GM12892 (cell line): ENCODE results near the gene TRIM23. TPM values are rescaled to one million over a fixed set of nuclear protein-coding genes. Genes with fewer than 3 reads are reported as not detected.
A peak's percentile ranks its signal among the peaks of the same experiment; 100 is the strongest.

ENCODE experiments used
- DNase-seq: peaks from one replicate; pipeline ENCODE4 v3.0.0; 2011; ENCODE audit not compliant: insufficient read length
- FAIRE-seq: peaks from 2 replicates; lab custom pipeline; 2011; peaks lifted over from hg19 to GRCh38; lab: Jason Lieb, UNC
- POLR2A ChIP-seq: IDR thresholded peaks from 2 replicates; pipeline ENCODE4 v1.6.1; 2011; ENCODE audit warnings: low read depth, low read length, control low read depth
- POLR2AphosphoS5 ChIP-seq: IDR thresholded peaks from 2 replicates; pipeline ENCODE4 v1.6.1; 2011; ENCODE audit warnings: low read depth, low read length, control low read depth
- TAF1 ChIP-seq: IDR thresholded peaks from 2 replicates; pipeline ENCODE4 v1.6.1; 2011; ENCODE audit warnings: low read depth, mild to moderate bottlenecking, control low read depth, low read length, borderline replicate concordance
- polyA plus RNA-seq: library from polyadenylated mRNA; unstranded; fragments of >200 nt; gene quantifications from one replicate; pipeline ENCODE4 v1.2.1, GENCODE V29; 2012; ENCODE audit warnings: missing spikeins, inconsistent platforms; ENCODE audit not compliant: missing spikeins

TRIM23 gene
- 3.0 TPM for polyA plus RNA-seq

GRCh38 chr5:65624025-65624570 lies at the start of gene TRIM23:
Gene TRIM23, minus strand, starts transcription at chr5:65624333. Its CDS starts 59 bp downstream, at chr5:65624274.
- peak; percentile 66 for DNase-seq
- TF ChIP-seq POLR2AphosphoS5, result no peak
- TF ChIP-seq POLR2A, result peak; percentile 55; the same call in 1 of the 2 replicates
- peak; percentile 48; the same call in 1 of the 2 replicates for TF ChIP-seq TAF1
- FAIRE-seq, result peak; percentile 89

GRCh38 chr5:65672796-65673195 lies 48.7 kb upstream of the TRIM23 start:
- no peak for DNase-seq
- no peak for FAIRE-seq
- no peak for TF ChIP-seq POLR2A

- no peak for FAIRE-seq
- no peak for DNase-seq
- TF ChIP-seq TAF1 (no peak), POLR2AphosphoS5 (no peak), POLR2A (no peak)
Measured at GRCh38 chr5:65668696-65669095, 44.6 kb upstream of the TRIM23 start.

- FAIRE-seq (peak; percentile 36), DNase-seq (no peak)
- TF ChIP-seq POLR2A (no peak), TAF1 (no peak), POLR2AphosphoS5 (no peak)
Measured at GRCh38 chr5:65663804-65664521, 39.8 kb upstream of the TRIM23 start.

GRCh38 chr5:65654713-65655112 lies 30.6 kb upstream of the TRIM23 start:
- no peak for DNase-seq
- TF ChIP-seq POLR2A (no peak), TAF1 (no peak), POLR2AphosphoS5 (no peak)
- FAIRE-seq, result no peak

- TF ChIP-seq POLR2AphosphoS5, result no peak
- TF ChIP-seq TAF1, result no peak
- no peak for TF ChIP-seq POLR2A
- FAIRE-seq (peak; percentile 64), DNase-seq (no peak)
Measured at GRCh38 chr5:65651144-65651543, 27.0 kb upstream of the TRIM23 start.

GRCh38 chr5:65647941-65648340 lies 23.8 kb upstream of the TRIM23 start:
- FAIRE-seq, result no peak
- TF ChIP-seq POLR2A, result no peak
- no peak for TF ChIP-seq POLR2AphosphoS5
- no peak for TF ChIP-seq TAF1
- DNase-seq, result no peak

GRCh38 chr5:65646938-65647337 lies 22.8 kb upstream of the TRIM23 start:
- FAIRE-seq (no peak), DNase-seq (no peak)
- TF ChIP-seq TAF1, result no peak
- TF ChIP-seq POLR2A, result no peak
- no peak for TF ChIP-seq POLR2AphosphoS5

GRCh38 chr5:65640240-65640639 lies 16.1 kb upstream of the TRIM23 start:
- FAIRE-seq, result no peak
- TF ChIP-seq TAF1, result no peak
- no peak for TF ChIP-seq POLR2AphosphoS5
- TF ChIP-seq POLR2A, result no peak
- no peak for DNase-seq

GRCh38 chr5:65630981-65631380 lies 6.8 kb upstream of the TRIM23 start:
- no peak for TF ChIP-seq TAF1
- no peak for TF ChIP-seq POLR2A
- no peak for TF ChIP-seq POLR2AphosphoS5
- FAIRE-seq (peak; percentile 54), DNase-seq (no peak)

- DNase-seq (no peak), FAIRE-seq (no peak)
- TF ChIP-seq POLR2A (no peak), TAF1 (no peak), POLR2AphosphoS5 (no peak)
Measured at GRCh38 chr5:65625743-65626142, 1.6 kb upstream of the TRIM23 start.
